Right lobe of liver (tissue), 6 donors: Measurements from ENCODE around the gene CFAP157. TPM values are rescaled to one million over a fixed set of nuclear protein-coding genes. Genes with fewer than 3 reads are reported as not detected.

Experiments
- ATAC-seq, 4 donors: fragments of 200-7000 bp; cut with Tn5 transposase; one replicate each; pipeline ENCODE4 v1.9.1; 2020; ENCODE audit warnings: mild to moderate bottlenecking in 4 of 4, moderate library complexity in 4 of 4
- DNase-seq, 3 donors: peaks; one replicate each; pipeline ENCODE4 v3.0.0-alpha.2; 2020
- H3K27ac ChIP-seq, 3 donors: fragments of 200-600 bp; one replicate each; pipeline ENCODE4 v1.8.0; 2022
- H3K27me3 ChIP-seq, 2 donors: fragments of 200-600 bp; one replicate each; pipeline ENCODE4 v1.8.0; 2022
- H3K36me3 ChIP-seq, 4 donors: fragments of 200-600 bp; sonication (generic) in 1 of 4; one replicate each; pipeline versions ENCODE4 v1.5.1 to v1.8.0; 2017 to 2022; ENCODE audit warnings: control low read depth in 1 of 4
- H3K4me1 ChIP-seq, 4 donors: fragments of 200-600 bp; sonication (generic) in 1 of 4; one replicate each; pipeline versions ENCODE4 v1.5.1 to v1.8.0; 2017 to 2022; ENCODE audit warnings: control low read depth in 1 of 4
- H3K4me3 ChIP-seq, 3 donors: fragments of 200-600 bp; one replicate each; pipeline ENCODE4 v1.8.0; 2022
- H3K9me3 ChIP-seq, 4 donors: fragments of 200-600 bp; sonication (generic) in 1 of 4; one replicate each; pipeline versions ENCODE4 v1.5.1 to v1.8.0; 2017 to 2022; ENCODE audit warnings: control low read depth in 1 of 4
- POLR2A ChIP-seq: fragments of 450-650 bp; IDR thresholded peaks from one replicate; pipeline ENCODE4 v1.6.1; 2017; ENCODE audit warnings: antibody characterized with exemption, mild to moderate bottlenecking
- WGBS: methylation state at CpG from one replicate; pipeline ENCODE4 v1.1.6; 2018; ENCODE audit warnings: low coverage, low lambda C conversion rate; ENCODE audit not compliant: insufficient coverage; ENCODE audit errors: missing lambda C conversion rate; 5-methylcytosine and 5-hydroxymethylcytosine counted together
- intact Hi-C, 2 donors: fragments of 100-400 bp; cut with DNase I; formaldehyde crosslinking; loops; one replicate each; pipeline versions ENCODE4 v1.11.2 to v1.14.1; 2022
- total RNA-seq, 6 experiments: library from RNA; depleted of rRNA in 2 of 6; stranded (reverse); fragments of >200 nt in 2 of 6; fragmentation: NEBNext Ultra II Directional in 3 of 6; extraction: Animal tissue kit (Norgen Biotek cat#: 25700) in 3 of 6; gene quantifications; one replicate each; pipeline versions ENCODE4 v1.1.0 to v1.2.4, GENCODE V29; 2016 to 2023
- TF ChIP-seq, protein P1 (sequence below), 4 donors: fragments of 200-600 bp in 3 of 4; fragments of 450-650 bp in 1 of 4; IDR thresholded peaks; one replicate each; pipeline versions ENCODE4 v1.5.1 to v1.8.0; 2016 to 2022; ENCODE audit warnings: antibody characterized with exemption in 4 of 4, mild to moderate bottlenecking in 2 of 4
- donor health status: DM: no; HTN: yes; CAD: no.
- donor health status: DM: no; HTN: no; CAD: no.
- donor health status: DM: no; HTN: no; CAD: no.
- donor health status: DM: no; HTN: yes; CAD: no.
- donor health status: DM: no; HTN: yes; CAD: no.

CFAP157 gene
- total RNA-seq, 6 experiments from 2014 or later, result 0.10 TPM; not detected in 5

- no peaks in the 10 kb centered on the region for H3K27me3 ChIP-seq
- ATAC-seq (no peak), DNase-seq (no peak)
- no peak overlapping the region for H3K27ac ChIP-seq
- TF ChIP-seq, protein P1, sequence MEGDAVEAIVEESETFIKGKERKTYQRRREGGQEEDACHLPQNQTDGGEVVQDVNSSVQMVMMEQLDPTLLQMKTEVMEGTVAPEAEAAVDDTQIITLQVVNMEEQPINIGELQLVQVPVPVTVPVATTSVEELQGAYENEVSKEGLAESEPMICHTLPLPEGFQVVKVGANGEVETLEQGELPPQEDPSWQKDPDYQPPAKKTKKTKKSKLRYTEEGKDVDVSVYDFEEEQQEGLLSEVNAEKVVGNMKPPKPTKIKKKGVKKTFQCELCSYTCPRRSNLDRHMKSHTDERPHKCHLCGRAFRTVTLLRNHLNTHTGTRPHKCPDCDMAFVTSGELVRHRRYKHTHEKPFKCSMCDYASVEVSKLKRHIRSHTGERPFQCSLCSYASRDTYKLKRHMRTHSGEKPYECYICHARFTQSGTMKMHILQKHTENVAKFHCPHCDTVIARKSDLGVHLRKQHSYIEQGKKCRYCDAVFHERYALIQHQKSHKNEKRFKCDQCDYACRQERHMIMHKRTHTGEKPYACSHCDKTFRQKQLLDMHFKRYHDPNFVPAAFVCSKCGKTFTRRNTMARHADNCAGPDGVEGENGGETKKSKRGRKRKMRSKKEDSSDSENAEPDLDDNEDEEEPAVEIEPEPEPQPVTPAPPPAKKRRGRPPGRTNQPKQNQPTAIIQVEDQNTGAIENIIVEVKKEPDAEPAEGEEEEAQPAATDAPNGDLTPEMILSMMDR (IDR thresholded peaks at IDR 0.05), result no peak
- TF ChIP-seq POLR2A, result no peak
- intact Hi-C loops, result no loop called here
- H3K4me1 ChIP-seq, result no peaks in the 10 kb centered on the region
- H3K4me3 ChIP-seq, result no peak overlapping the region
- H3K9me3 ChIP-seq, result no peaks in the 10 kb centered on the region
- H3K36me3 ChIP-seq, result no peaks in the 10 kb centered on the region
- 44% methylated on average over 5 of the region's 5 CpGs for WGBS
Observed at GRCh38 chr9:127707766-127708165, 978 bp downstream of the CFAP157 start.

DNA sequence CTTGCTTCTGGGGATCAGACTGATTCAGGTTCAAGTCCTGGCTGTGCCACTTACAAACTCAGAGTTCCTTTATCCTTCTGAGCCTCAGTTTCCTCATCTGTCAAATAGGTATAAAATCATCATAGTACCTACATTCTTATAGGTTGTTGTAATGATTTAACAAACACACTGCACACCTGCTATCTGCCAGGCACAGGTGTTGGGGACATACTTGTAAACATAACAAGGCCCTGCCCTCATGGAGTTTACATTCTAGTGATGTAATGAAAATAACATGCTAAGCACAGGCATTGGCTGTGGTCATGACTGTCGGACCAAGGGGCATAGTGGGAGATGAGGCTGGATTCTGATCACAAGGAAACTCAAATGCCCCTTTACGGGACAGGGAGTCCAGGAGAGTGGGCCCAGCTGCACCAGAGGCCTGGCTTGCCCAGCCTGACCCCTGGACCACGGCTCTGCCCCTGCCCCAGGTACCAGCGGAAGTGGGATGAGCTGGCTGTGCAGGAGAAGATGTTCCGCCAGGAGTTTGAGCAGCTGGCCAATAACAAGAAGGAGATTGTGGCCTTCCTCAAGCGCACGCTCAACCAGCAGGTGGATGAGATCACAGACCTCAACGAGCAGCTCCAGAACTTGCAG, 2.3 kb downstream of the CFAP157 start:
- Histone ChIP-seq H3K4me1 (no peaks in the 10 kb centered on the region), H3K9me3 (no peaks in the 10 kb centered on the region), H3K36me3 (no peaks in the 10 kb centered on the region), H3K27ac (no peak overlapping the region), H3K4me3 (no peak overlapping the region), H3K27me3 (no peaks in the 10 kb centered on the region)
- 84% methylated on average over 5 of the region's 8 CpGs for WGBS
- intact Hi-C loops, result no loop called here
- no peak for DNase-seq
- TF ChIP-seq, protein P1 (IDR thresholded peaks at IDR 0.05), result no peak
- no peak for TF ChIP-seq POLR2A
- no peak for ATAC-seq

DNA sequence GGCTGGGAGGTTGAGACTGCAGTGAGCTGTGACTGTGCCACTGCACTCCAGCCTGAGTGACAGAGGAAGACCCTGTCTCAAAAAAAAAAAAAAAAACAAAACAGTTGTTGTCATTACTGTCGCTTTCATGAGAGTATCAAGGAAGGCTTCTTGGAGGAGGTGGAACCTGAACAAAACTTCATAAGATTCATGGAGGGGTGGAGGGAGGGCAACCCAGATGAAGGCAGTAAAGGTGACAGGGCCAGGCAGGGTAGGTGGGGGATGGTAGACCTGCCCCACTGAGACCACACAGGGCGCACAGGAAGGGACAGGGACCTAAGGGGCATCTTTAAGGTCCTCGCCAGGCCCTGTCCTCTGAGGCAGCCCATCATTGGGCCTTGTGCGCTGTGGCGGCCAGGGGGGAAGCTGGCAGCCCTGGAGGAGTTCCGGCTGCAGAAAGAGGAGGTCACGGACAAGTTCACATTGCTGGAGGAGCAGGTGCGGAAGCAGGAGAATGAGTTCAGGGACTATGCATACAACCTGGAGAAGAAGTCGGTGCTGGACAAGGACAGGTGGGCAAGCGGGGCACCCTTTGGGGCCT, 3.5 kb downstream of the CFAP157 start:
- intact Hi-C loops, result no loop called here
- ATAC-seq (no peak), DNase-seq (no peak)
- 82% methylated on average over 4 of the region's 10 CpGs for WGBS
- Histone ChIP-seq H3K36me3 (no peaks in the 10 kb centered on the region), H3K4me3 (no peak overlapping the region), H3K9me3 (no peaks in the 10 kb centered on the region), H3K27ac (no peak overlapping the region), H3K4me1 (no peaks in the 10 kb centered on the region), H3K27me3 (no peaks in the 10 kb centered on the region)
- TF ChIP-seq, protein P1 (IDR thresholded peaks at IDR 0.05), result no peak
- TF ChIP-seq POLR2A, result no peak

DNA sequence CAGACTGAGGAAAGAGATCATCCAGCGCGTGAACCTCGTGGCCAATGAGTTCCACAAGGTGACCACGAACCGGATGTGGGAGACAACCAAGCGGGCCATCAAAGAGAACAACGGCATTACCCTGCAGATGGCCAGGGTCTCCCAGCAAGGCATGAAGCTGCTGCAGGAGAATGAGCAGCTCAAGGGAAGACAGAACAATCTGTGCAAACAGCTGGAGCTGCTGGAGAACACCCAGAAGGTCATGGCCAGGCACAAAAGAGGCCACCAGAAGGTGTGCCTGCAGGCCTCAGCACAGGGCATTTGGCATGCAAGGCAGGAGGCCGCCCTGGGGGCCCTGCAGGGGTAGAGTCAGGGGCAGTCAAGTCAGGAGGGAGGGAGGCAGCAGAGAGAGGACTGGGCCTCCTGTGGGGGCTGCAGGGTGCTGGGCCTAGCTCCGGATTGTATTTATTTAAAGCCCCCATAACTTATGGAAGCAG, 4.5 kb downstream of the CFAP157 start:
- intact Hi-C loops, result no loop called here
- ATAC-seq (no peak), DNase-seq (no peak)
- no peaks in the 10 kb centered on the region for H3K27me3 ChIP-seq
- H3K27ac ChIP-seq, result no peak overlapping the region
- no peaks in the 10 kb centered on the region for H3K9me3 ChIP-seq
- H3K36me3 ChIP-seq, result no peaks in the 10 kb centered on the region
- no peak overlapping the region for H3K4me3 ChIP-seq
- TF ChIP-seq, protein P1 (IDR thresholded peaks at IDR 0.05), result no peak
- no peak for TF ChIP-seq POLR2A
- peaks cover 0 to 4% (median 0%) of the 10 kb centered on the region in 4 donors for H3K4me1 ChIP-seq
- 82% methylated on average over 4 of the region's 9 CpGs for WGBS
